ENCODE data around the gene PALM3.
A peak's percentile ranks its signal among the peaks of the same experiment; 100 is the strongest.

Gene PALM3

GRCh38 chr19:14096272-14096992 is 34.6 kb upstream of the PALM3 start:
- in situ Hi-C loops (cut with HindIII; ENCODE audit: low pct_unique_long_range_greater_than_20kb, low sequenced_read_pairs): no loop called here
- no peak for DNase-seq (ENCODE audit: low read depth in 1 of 2, low spot score in 1 of 2)
- no peak for TF ChIP-seq JUND (IDR thresholded peaks at IDR 0.05; ENCODE audit: low read depth)

- in situ Hi-C loops (cut with HindIII; ENCODE audit: low pct_unique_long_range_greater_than_20kb, low sequenced_read_pairs): no loop called here
- TF ChIP-seq JUND (IDR thresholded peaks at IDR 0.05; ENCODE audit: low read depth): no peak
- no peak for DNase-seq (ENCODE audit: low read depth in 1 of 2, low spot score in 1 of 2)
Observed at GRCh38 chr19:14094854-14095253, 33.0 kb upstream of the PALM3 start.

- in situ Hi-C loops (cut with HindIII; ENCODE audit: low pct_unique_long_range_greater_than_20kb, low sequenced_read_pairs): no loop called here
- TF ChIP-seq JUND (IDR thresholded peaks at IDR 0.05; ENCODE audit: low read depth): no peak
Observed at GRCh38 chr19:14093117-14093823, 31.4 kb upstream of the PALM3 start.

GRCh38 chr19:14091813-14092462 is 30.1 kb upstream of the PALM3 start:
- in situ Hi-C loops (cut with HindIII; ENCODE audit: low pct_unique_long_range_greater_than_20kb, low sequenced_read_pairs): no loop called here
- no peak for DNase-seq (ENCODE audit: low read depth in 1 of 2, low spot score in 1 of 2)
- no peak for TF ChIP-seq JUND (IDR thresholded peaks at IDR 0.05; ENCODE audit: low read depth)

More at GRCh38 chr19:14093117-14093823, 31.4 kb upstream of the PALM3 start:
- no peak for DNase-seq (ENCODE audit: low read depth in 1 of 2, low spot score in 1 of 2)

- in situ Hi-C loops (cut with HindIII; ENCODE audit: low pct_unique_long_range_greater_than_20kb, low sequenced_read_pairs): no loop called here
- DNase-seq (ENCODE audit: low read depth in 1 of 2, low spot score in 1 of 2): peak; percentile 51 to 78
- TF ChIP-seq JUND (IDR thresholded peaks at IDR 0.05; ENCODE audit: low read depth): no peak
Observed at GRCh38 chr19:14091081-14091812, 29.4 kb upstream of the PALM3 start.

- no peak for TF ChIP-seq JUND (IDR thresholded peaks at IDR 0.05; ENCODE audit: low read depth)
- in situ Hi-C loops (cut with HindIII; ENCODE audit: low pct_unique_long_range_greater_than_20kb, low sequenced_read_pairs): no loop called here
- DNase-seq (ENCODE audit: low read depth in 1 of 2, low spot score in 1 of 2): peak; percentile 45 to 91
Observed at GRCh38 chr19:14090509-14091080, 28.7 kb upstream of the PALM3 start, which contains the start of gene SAMD1. Gene SAMD1, minus strand, starts transcription at chr19:14090751.

GRCh38 chr19:14089662-14090508 is 28.0 kb upstream of the PALM3 start:
- in situ Hi-C loops (cut with HindIII; ENCODE audit: low pct_unique_long_range_greater_than_20kb, low sequenced_read_pairs): no loop called here
- DNase-seq (ENCODE audit: low read depth in 1 of 2, low spot score in 1 of 2): peak in 1 of 2 experiments; percentile 53
- TF ChIP-seq JUND (IDR thresholded peaks at IDR 0.05; ENCODE audit: low read depth): no peak

- in situ Hi-C loops (cut with HindIII; ENCODE audit: low pct_unique_long_range_greater_than_20kb, low sequenced_read_pairs): no loop called here
Observed at GRCh38 chr19:14089412-14089661, 27.5 kb upstream of the PALM3 start.

GRCh38 chr19:14088634-14089411 is 26.9 kb upstream of the PALM3 start:
- in situ Hi-C loops (cut with HindIII; ENCODE audit: low pct_unique_long_range_greater_than_20kb, low sequenced_read_pairs): no loop called here
- DNase-seq (ENCODE audit: low read depth in 1 of 2, low spot score in 1 of 2): no peak
- no peak for TF ChIP-seq JUND (IDR thresholded peaks at IDR 0.05; ENCODE audit: low read depth)

More at GRCh38 chr19:14089412-14089661, 27.5 kb upstream of the PALM3 start:
- DNase-seq (ENCODE audit: low read depth in 1 of 2, low spot score in 1 of 2): no peak
- no peak for TF ChIP-seq JUND (IDR thresholded peaks at IDR 0.05; ENCODE audit: low read depth)

- no peak for TF ChIP-seq JUND (IDR thresholded peaks at IDR 0.05; ENCODE audit: low read depth)
- no peak for DNase-seq (ENCODE audit: low read depth in 1 of 2, low spot score in 1 of 2)
- in situ Hi-C loops (cut with HindIII; ENCODE audit: low pct_unique_long_range_greater_than_20kb, low sequenced_read_pairs): no loop called here
Observed at GRCh38 chr19:14086098-14086497, 24.2 kb upstream of the PALM3 start.

Data from T47D (cell line).